HG02678 (cell line): Measurements from ENCODE around the gene RAB10.
"Not testable (repeated sequence)": the region's sequence is repeated elsewhere in the genome, so short reads cannot be mapped to it uniquely, and the experiment has no call there.

Source experiments
- ATAC-seq: cut with Tn5 transposase; IDR thresholded peaks from one replicate; pipeline ENCODE4 v1.9.1; 2021; ENCODE audit warnings: mild to moderate bottlenecking, moderate library complexity; ENCODE audit not compliant: unreplicated experiment

RAB10 gene

DNA sequence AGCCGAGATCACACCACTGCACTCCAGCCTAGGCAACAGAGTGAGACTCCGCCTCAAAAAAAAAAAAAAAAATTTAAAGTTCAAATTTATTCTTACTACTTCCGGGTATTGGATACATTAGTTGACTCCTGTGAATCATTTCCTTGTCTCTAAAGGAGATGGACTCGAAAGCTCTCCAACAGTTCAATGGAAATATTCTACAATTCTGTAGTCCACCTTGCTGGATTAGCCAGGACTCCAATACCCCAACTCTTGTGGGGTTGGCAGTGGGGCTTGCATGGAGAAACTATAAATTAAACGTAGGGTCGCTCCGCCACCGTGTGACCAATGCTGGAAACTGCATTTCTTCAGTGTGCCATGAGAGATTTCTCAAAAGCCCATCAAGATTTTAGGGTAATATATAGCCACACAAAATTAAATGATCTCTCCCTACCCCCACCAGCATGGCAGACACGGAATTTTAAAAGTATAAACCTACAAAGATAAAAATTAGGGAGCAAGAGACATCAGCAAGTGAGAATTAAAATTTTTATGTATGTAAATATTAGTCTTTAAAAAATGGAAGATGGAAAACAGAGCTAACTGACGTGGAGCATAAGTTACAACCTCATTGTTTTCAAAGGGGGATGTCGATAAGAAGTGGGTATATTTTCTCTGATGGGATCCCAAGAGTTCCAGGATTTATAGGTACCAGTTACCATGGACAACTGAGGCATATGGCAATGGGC is 111.2 kb downstream of the RAB10 start:
- ATAC-seq = no peak

GRCh38 chr2:26148501-26148900 is 114.6 kb downstream of the RAB10 start:
- ATAC-seq = no peak

DNA sequence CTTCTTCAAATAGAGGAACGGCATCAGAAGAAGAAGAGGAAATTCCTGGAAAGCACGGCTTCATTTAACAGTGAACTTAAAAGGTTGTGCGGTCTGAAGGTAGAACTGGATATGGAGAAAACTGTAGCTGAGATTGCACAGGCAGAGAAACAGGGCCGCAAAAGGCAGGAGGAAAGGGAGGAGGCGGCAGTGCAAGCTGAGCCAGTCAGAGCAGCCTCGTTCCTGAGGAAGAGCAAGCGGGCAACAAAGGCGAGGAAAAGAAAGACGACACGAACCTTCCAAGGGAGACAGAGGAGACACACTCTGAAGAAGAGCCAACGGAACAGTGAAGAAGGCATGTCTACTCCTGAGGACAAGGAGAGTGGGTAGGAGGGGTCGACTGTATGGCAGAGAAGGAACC is 116.4 kb downstream of the RAB10 start:
- ATAC-seq = no peak

DNA sequence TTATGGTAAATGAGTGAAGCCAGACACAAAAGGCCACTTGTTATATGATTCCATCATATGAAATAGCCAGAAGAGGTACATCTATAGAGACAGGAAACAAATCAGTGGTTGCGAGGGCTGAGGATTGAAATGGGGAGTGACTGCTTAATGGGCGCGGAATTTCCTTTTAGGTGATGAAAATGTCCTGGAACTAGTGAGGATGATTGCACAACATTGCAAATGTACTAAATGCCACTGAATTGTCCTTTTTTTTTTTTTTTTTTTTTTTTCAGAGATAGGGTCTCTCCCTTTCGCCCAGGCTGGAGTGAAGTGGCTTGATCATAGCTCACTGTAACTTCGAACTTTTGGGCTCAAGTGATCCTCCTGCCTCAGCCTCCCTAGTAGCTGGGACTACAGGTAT is 123.7 kb downstream of the RAB10 start:
- ATAC-seq = no peak

DNA sequence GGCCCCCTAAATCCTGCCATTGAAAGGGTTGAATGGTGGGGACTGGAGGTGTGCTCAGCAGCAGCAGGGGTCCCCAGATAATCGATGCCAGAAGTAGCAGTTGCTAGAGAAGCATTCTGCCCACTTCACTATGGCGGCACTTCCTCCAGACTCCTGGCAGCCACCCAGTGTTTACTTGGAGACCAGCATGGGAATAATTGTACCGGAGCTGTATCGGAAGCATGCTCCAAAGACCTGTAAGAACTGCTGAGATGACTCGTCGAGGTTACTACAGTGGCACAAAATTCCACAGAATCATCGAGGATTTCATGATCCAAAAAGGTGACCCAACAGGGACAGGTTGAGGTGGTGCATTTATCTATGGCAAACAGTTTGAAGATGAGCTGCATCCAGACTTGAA is 128.0 kb downstream of the RAB10 start:
- no peak for ATAC-seq

GRCh38 chr2:26162963-26163362 is 129.1 kb downstream of the RAB10 start:
- no peak for ATAC-seq

- no peak for ATAC-seq
Observed at GRCh38 chr2:26164231-26164630, 130.3 kb downstream of the RAB10 start.

DNA sequence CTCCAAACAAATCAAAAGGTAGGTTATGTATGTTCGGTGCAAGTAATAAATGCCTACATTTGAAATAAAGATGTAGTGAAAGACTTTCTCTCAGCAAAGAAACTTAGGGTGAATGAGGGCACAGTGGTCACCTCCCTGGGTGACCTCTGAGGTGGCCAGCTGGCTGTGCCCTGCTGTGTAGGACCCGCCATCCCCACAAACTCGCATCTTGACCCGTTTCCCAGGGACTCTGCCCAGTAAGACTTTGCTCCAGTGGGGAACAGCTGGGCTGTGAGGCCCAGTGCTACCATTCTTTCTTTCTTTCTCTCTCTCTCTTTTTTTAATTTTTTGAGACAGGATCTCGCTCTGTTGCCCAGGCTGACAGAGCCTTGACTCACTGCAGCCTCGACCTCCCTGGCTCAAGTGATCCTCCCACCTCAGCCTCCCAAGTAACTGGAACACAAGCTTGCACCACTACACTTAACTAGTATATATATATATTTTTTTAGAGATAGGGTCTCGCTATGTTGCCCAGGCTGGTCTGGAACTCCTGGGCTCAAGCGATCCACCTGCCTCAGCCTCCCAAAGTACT is 130.8 kb downstream of the RAB10 start:
- ATAC-seq = no peak

- ATAC-seq = no peak
Observed at GRCh38 chr2:26165403-26165802, 131.5 kb downstream of the RAB10 start.

GRCh38 chr2:26166541-26166940 is 132.7 kb downstream of the RAB10 start:
- not testable (repeated sequence) for ATAC-seq

GRCh38 chr2:26168785-26169184 is 134.9 kb downstream of the RAB10 start:
- no peak for ATAC-seq

GRCh38 chr2:26169226-26169625 is 135.3 kb downstream of the RAB10 start:
- no peak for ATAC-seq

GRCh38 chr2:26169681-26170414 is 136.0 kb downstream of the RAB10 start:
- ATAC-seq = no peak

GRCh38 chr2:26170795-26171194 is 136.9 kb downstream of the RAB10 start:
- ATAC-seq = no peak

DNA sequence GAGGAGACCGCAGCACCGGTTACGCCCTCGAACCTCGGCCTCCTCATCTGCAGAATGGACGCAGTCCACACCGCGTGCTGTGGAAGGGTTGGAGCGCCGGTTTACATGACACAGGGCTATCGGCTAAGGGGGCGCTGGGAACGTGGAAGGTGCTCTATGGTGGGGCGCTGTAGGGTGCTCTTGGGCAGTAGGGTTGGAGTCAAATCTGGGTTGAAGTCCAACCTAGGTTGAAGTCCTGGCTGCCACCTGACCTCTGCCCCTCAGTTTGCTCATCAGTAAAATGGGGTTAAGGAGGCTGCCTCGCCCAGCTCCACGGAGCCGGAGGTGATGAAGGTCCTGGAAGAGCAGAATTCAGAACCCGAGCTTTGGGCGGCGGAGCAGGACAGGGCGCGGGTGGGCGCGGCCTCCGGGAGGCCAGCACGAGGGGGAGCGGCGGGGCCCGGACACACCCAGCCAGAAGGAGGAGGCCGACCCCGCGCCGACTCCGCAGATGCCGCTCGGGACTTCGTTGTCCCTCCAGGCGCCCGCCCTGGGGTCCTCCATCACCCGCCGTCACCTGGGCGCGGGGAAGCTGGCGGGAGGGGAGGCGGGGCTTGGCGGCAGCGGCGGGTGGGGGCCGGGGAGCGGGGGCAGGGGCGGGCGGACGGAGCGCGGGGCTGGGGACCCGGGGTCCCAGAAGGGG is 138.4 kb downstream of the RAB10 start:
- ATAC-seq = no peak

- ATAC-seq = no peak
Observed at GRCh38 chr2:26172871-26173775, 139.2 kb downstream of the RAB10 start, which contains the start of gene GAREM2. GAREM2 (plus strand) TSS chr2:26173088; CDS start chr2:26173221, 133 bp downstream.

DNA sequence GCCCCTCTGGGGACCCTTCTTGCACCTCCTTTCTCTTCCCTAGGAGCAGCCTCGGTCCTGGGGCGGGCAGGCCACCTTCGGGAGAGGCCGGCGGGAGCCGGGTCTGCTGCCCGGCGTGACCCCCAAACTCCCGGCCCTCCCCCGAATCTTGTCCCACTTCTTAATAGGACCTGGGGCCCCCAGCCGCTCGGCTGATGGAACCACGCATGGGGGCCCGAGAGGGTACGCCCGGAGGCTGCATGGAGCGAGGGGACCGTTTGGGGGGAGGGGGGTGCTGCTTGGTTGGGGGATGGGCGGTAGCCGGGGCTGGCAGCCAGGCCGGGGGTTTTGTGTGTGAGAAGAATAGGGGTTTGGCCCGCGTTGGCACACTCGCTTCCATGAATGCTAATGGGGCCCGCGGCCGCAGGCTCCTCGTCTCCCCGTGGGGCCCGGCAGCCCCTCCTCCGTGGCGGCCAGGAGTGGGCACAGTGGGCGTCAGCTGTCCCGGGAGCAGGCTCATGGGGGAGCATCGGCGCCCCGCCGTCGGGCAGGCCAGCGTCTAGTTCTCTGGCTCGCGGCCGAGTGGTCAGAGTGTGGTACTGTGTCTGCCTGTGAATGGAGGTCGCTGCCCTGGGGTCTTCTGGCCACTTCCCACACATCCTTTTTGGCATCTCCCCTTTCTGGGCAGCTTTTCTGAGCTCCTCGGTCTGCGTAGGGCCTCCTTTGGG is 140.0 kb downstream of the RAB10 start:
- no peak for ATAC-seq

- ATAC-seq = no peak
Observed at GRCh38 chr2:26174691-26175465, 141.0 kb downstream of the RAB10 start.
